NCI-H1048 (cell line): ENCODE data around the gene PIM1.

ENCODE experiments used
- DNase-seq: peaks from one replicate; lab custom pipeline; 2025; lab: John Stamatoyannopoulos, UW

Gene PIM1

DNA sequence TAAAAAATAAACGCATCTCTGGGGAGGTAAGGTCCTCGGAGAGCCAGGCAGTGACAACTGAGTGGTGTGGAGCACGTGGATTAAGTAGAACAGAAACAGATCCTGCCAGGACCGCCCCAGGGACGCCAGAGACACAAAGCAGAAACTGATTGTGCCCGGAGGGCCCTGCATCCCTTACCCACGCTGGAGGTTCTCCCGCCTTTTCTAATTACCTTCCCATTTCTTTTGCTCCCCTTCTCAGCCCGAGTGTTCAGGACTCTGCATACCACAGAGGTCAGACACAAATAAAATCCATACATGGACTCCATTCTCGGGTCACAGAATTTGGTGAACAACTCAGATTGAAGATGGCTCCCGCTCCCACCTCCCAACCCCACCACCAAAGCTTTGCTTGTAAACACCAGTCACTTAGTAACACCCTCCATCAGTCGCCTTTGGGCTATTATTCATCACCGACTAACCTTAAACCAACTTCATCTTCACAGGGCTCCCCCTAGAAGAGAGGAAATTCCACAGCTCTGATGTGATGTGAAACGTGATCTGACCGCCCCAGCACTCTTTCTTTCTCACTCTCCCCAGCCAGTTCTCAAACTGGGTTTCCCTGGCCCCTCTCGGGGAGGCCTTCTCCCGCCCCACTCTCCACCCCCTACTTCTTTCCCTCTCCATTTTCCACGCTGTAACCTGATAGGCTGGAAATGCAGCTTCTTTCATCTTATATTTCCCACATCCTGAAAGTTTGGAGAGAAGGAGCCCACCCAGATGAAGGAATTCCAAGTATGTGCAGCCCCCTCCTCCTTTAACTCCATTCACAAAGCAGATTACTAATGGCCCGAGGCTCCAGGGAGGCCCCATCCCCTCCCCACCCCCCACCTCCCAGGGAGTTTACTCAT, 32.5 kb upstream of the PIM1 start:
- no peak for DNase-seq

DNA sequence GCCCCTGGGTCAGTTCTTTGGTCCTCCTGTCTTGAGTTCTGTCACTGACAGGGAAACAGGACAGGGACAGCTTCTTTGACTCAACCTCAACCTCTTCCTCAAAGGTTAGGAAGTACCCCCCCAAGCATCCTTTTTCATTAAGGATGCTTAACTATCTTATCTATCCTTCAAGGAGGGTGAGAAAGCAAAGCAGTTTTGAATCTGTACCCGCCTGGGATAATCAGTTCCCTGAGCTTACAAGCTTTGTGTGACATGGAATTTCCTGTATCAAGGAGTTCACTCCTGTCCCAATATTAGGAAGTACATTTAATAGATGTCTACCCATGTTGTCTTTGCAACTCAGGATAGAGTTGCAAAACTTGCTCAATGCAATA, 31.1 kb upstream of the PIM1 start:
- no peak for DNase-seq

DNA sequence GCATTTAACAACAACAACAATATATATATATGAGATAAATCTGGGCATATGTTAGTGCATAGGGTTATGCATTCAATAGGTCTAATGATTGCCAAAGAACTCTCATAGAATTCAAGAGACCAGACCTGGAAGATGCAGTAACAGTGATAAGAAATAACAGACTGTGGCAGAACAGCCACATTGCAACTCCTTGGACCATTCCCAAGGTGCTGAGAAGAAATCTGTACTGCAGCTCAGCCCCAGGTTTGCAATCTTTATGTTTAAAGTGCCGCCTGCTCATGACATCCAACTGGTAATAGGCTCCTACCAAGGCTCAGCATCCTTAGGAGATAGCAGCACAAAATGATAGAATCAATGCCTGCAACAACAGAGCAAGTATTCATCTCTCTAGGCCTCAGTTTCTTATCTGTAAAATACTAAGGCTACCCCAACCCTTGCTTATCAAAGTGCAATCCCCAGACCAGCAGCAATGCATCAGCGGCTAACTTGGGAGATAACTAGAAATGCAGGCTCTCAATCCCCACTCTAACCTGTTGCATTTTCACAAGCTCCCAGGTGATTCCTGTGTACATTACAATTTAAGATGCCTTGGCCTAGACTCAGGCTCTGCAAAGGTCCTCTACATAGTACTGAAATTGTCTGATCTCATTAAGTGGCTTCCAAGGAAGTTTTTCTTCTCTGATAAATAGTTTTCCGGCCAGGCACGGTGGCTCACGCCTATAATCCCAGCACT, 30.6 kb upstream of the PIM1 start:
- DNase-seq = no peak

DNA sequence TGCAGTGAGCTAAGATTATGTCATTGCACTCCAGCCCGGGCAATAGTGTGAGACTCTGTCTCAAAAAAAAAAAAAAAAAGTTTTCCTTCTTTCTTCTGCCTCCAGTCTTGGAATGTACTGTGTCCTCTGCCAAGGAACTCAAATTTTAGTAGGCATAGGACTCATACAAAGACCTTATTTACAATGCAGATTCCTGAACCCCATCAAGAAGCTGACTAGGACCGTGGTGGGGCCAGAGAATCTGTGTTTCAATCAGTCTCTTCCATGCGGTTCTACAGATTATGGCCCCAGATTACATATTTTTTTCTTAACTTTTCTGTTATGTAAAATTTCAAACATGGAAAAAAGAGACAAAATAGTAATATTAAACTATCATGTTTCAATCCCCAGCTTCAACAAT, 29.8 kb upstream of the PIM1 start:
- DNase-seq = no peak

DNA sequence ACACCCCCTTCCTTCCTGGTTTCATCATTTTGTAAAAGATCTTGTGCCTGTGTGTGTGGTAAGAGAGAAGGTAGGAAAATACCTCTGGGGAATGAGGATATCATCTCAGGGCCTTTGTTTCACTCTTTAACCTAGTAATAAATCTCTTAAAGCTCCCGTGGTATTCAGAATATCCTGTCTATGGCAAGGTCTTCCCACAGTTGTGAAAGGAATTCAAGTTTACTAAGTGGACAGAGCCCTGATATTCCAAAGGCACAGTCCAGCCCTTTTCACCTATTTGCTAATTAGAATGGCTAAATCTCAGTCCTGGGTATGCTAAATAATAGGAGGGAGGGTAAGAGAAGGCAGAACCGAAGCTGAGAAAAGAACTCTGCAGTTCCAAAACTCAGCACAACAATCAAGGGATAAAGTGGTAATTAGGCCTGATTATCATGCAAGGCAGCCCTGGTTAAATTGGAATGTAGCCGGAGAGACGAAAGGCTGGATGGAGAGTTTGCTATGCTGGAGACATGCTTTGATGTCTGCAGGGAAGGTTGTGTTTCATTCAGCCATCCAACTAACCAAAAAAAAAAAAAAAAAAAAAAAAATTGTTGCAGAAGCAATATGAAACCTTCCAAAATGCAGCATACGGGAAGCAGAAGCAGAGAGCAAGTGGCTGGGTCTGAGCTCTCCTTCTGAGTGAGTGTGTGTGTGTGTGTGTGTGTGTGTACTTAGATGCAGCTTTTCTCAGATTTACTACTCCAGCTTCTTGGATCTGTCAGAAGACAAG, 28.5 kb upstream of the PIM1 start:
- DNase-seq = no peak

DNA sequence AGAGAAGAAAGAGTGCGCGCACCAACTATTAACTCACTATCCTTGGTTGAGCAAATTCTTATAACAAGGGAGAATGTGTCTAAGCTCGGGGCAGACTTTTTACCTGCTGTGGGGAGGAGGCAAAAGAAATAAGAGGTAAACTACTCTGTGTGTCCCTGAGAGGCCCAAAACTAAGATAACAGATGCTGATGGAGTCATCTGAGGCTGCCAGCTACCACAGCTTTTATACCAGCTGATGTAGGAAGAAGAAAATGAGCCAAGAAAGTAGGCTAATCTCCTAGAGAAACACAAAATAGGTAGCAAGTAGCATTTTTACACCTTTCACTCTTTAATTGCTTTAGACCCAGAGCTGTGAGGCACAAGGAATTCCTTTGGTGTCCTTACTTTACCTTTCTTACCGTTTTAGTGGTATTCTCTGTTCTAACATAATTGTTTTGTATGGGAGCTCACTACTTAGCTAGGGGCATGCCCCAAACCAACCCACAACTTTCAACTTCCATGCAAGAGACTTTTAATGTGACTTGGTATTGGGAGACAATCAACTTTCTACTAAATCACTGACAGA, 27.8 kb upstream of the PIM1 start:
- no peak for DNase-seq

DNA sequence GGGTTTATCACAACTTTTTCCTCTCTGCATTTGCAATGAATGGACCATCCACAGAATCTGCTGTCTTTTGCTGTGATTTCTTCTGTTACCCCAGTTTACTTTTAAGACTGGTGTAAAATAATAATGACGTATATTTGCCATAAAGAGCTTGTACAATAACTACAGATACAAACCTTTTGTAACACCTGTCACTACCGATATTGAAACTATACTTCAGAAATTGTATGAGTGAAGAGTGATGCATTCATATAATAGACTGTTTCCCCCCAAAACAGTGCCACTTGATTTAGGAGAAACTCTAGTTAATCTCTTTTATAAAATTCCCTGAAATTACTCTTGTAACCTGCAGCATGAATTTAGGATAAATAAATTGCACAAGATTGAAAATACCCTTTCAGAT, 26.4 kb upstream of the PIM1 start:
- no peak for DNase-seq

DNA sequence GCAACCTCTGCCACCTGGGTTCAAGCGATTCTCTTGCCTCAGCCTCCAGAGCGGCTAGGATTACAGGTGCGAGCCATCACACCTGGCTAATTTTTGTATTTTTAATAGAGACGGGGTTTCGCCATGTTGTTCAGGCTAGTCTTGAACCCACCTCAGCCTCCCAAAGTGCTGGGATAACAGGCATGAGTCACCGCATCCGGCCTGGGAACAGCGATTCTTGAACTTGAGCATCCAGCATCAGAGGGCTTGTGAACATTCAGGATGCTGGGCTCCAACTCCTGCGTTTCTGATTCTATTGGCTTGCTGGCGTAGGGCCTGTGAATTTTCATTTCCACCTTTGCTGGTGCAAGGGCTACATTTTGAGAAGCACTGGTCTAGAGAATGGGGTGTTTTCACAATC, 24.5 kb upstream of the PIM1 start:
- no peak for DNase-seq

DNA sequence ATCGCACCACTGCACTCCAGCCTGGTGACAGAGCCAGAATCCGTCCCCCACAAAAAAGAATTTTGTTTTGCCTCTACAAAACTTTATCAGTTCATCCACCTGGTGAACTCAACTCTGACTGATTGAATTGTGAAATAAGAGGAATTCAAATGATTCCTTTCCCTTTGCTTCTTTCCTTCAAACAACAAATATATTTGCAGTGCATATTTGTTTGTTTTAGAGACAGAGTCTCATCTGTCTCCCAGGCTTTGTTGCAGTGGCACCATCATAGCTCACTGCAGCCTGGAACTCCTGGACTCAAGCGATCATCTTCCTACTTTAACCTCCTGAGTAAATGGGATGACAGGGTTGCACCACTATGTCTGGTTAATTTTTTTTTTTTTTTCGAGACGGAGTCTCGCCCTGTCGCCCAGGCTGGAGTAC, 23.2 kb upstream of the PIM1 start:
- no peak for DNase-seq

DNA sequence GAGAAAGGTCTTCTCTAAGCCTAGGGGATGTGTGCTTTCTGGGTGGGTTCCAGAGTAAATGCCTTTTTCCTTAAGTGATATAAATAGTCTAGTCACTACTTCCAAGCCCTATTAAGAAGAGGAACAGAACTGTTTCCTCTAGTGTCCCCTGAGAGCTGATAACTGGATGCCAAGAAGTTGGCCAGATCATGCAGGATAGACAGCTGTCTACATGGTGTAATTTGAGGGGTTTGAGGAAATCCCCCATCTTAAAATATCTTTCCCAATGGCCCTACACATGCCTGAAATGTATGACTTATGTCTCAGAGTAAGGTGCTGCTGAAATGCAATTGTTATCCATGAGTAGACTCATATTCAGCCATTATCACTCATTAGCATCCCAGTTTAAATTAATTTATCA, 20.2 kb upstream of the PIM1 start:
- no peak for DNase-seq

DNA sequence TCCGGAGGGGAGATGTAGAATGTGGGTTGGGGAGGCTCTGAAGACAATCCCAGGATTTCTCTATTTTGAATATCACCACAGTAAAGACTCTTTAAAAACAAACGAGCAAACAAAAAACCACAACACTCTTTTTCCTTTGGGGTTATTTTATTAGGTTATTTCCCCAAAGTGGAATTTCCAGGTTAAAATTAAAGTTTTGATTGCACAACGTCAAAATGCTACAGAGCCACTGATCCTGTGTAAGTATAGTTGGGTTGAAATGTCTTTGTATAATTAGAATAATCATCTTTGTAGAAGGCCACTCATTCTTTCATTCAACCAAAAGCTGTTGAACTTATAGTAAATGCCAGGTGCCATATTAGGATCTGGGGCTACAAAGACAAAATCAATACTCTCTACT, 19.6 kb upstream of the PIM1 start:
- DNase-seq = no peak

DNA sequence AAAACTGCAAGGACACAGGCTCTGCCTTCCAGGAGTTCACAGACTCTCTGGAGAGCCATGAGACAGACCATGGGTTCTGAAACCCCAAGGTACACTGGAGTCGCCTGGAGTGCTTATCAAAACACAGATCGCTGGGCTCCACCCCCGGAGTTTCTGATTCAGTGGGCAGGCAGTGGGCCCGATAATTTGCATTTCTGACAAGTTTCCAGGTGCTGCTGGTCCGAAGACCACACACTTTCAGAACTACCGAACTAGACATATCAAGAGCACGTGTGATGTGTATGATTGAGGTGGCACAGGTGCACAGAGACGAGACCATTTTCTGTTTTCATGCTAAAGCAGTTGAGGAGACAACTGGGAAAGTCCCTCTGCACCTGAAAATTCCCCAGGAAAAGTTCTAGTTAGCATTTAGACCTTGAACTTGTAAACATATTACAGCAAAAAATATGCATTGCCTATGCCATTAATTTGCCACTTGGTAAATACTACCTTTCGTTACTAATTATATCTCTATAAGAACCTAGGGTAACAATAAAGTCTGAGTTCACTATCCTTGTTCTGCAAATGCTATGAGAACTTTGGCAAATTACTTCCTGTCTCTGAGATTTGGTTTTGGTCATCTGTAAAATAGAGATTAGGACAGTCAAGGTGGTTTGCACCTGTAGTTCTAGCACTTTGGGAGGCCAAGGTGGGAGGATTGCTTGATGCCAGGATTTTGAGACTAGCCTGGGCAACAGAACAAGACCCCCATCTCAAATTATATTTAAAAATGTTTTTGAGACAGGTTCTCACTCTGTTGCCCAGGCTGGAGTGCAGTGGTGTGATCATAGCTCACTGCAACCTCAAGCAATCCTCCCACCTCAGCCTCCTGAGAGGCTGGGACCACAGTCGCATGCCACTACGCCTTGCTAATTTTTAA, 14.3 kb upstream of the PIM1 start:
- DNase-seq = no peak

DNA sequence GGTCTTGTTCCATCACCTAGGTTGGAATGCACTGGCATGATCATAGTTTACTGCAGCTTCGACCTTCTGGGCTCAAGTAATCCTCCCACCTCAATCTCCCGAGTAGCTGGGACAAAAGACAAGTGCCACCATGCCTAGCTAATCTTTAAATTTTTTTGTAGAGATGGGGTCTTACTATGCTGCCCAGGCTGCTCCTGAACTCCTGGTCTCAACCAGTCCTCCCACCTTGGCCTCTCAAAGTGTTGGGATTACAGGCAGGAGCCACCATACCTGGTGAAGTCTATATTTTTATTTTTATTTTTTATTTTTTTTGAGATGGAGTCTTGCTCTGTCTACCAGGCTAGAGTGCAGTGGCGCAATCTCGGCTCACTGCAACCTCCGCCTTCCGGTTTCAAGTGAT, 11.4 kb upstream of the PIM1 start:
- no peak for DNase-seq

DNA sequence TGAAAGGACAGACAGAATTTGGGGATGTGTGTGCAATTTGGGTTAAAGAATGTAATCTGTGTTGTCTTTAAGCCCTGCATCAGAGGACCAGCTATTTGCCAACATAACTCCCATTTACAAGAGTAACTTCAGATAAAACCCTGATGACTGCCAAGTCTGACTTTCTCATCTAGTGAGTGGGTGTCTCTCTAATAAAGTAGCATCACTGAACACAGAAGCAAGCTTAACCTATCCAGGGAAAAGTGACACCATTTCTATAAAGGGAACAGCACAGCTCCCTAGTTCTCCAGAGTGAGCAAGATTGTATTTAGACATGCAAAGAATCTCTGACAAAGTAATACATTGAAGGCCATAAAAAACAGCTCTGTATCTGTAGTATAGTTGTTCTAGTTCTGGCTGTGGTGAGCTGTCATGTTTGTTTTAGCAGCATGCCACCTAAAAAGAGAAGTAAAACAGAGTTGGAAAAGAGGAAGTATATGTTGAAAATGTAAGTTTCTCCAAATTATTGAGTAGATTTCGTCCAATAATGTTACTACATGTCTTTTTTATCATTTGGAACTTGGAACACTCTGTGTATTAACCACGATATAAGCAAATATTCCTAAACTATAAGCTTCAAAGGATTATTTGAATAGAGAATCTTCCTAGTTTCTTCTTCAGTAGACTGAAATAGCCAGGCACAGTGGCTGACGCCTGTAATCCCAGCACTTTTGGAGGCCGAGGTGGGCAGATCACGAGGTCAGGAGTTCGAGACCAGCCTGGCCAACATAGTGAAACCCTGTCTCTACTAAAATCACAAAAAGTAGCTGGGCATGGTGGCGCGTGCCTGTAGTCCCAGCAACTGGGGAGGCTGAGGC, 8.8 kb upstream of the PIM1 start:
- DNase-seq = no peak

DNA sequence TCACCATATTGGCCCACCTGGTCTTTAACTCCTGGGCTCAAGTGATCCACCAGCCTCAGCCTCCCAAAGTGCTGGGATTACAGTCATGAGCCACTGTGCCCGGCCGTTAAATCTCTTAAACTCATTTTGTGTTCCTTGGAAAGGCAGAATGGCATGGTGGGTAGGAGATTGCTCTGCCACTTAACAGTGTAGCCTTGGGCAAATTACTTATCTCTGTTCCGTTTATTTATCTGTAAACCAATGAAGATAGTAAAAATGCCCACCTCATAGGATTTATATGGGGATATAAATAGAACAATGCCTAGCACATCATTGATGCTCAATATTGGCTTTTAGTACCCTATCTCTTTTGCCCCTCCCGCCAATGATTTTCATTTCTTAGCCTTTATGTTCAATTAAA, 7.2 kb upstream of the PIM1 start:
- DNase-seq = no peak

DNA sequence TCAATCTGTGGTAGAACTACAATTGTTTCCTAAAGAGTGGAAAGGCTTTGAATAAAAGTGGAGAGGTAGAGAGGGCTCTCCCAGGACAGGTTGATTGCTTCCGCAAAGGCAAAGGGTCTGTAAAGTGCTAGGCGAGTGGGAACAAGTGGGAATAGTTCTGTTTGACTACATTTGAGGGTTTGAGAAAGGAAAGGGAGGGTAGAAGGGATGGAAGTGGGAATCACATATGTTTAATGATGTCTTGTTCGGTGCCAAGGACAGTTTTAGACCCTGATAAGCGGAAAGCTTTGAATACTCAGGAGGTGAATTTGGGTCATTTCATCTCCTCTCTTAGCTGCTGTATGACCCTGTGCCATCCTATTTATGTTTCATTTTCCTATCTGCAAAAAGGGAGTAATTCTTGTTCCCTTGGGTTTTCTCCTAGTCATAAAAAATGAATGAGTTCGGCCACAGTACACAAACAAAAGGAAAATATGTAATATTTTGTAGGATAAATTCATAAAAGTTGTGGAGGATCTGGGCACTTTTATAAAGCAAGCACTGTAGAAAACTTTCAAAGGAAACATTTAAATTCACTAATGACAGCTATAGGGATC, 1.7 kb upstream of the PIM1 start:
- DNase-seq = no peak

DNA sequence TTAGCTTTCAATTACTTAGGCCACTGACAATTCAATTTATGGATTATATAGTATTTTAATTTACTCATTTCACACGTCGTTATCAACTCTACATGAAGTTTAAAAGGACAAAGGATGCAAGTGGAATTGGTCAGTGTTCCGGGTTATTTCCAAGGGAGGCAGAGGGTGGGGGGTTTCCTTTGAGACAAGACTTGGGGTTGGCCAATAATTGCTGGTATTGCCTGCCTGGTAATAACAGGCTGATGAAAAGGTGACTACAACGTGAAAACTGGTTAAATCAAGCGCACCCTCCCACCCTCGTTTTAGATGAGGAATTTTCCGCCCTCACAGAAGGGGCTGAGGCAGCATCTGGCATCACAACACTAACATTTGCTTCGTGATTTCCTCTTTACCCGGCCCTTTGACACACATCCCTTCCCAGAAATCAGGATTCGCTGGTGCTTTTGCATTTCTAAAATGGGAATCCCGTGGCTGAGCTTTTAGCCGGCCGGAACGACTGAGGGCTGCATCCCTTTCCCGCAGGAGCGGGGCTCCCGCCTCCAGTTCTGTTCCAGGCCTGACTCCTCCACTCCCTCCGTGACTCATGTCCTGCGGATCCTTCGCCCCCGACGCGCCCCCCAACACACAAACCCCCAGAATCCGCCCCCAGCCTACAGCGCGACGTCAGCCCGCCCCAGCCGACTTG, 999 bp upstream of the PIM1 start:
- no peak for DNase-seq

DNA sequence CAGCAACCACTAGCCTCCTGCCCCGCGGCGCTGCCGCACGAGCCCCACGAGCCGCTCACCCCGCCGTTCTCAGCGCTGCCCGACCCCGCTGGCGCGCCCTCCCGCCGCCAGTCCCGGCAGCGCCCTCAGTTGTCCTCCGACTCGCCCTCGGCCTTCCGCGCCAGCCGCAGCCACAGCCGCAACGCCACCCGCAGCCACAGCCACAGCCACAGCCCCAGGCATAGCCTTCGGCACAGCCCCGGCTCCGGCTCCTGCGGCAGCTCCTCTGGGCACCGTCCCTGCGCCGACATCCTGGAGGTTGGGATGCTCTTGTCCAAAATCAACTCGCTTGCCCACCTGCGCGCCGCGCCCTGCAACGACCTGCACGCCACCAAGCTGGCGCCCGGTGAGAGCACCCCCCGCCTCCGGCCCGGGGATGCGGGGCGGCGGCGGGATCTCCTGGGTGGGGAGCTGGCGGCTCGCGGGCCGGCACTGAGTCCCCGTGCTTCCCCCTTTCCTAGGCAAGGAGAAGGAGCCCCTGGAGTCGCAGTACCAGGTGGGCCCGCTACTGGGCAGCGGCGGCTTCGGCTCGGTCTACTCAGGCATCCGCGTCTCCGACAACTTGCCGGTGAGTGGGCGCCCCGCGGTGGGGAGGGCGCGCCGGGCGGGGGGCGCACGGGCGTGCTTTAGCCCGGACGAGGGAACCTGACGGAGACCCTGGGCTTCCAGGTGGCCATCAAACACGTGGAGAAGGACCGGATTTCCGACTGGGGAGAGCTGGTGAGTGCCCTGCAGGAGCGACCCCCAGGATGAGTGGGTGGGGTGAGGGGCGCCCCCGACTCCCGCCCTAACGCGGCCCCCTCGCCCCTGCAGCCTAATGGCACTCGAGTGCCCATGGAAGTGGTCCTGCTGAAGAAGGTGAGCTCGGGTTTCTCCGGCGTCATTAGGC, 585 bp downstream of the PIM1 start:
- no peak for DNase-seq
